ENCODE data around the gene INPP5A. TPM values are rescaled to one million over a fixed set of nuclear protein-coding genes. Genes with fewer than 3 reads are reported as not detected.
A peak's percentile ranks its signal among the peaks of the same experiment; 100 is the strongest.
"Not testable (repeated sequence)": the region's sequence is repeated elsewhere in the genome, so short reads cannot be mapped to it uniquely, and the experiment has no call there.

The INPP5A gene
- total RNA-seq, 1 donor = 36.8 TPM

DNA sequence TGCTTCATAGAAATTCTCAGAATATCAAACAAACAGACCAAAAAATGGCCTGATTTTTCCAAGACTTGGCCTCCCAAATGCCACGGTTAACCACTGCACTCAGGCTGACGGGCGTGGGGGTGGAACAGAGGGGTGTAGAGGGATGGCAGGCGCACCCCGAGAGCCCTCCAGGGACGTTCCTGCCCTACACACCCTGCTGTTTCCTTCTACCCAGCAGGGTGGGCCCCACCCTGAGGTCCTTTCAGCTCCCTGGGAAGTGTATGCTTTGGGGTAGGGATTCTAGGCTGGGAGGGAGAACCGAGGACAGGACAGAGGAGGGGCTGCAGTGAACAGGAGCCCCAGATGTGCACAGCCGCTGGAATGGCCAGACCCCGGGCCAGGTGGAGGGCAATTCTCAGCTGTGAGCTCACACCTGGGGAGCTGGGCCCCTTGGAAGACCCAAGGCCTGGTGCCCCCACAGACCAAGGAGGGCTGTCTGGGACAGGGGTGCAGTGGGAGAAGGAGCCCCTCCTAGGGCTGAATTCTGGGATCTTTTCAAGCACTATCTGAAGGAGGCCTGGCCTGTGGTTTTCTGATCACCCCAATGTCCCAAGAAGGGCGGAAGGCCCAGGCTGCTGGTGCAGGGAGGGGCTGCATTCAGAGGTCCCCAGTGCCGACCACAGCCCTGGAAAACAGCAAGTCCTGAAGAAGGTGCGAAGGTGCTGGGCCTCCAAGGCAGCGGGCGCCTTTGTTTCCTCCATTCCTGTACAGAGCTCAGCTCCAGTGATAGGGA, 32.9 kb upstream of the INPP5A start:
- H3K4me3 ChIP-seq (ENCODE audit: low read depth, low read length) = no peak overlapping the region
- DNase-seq (ENCODE audit: low read depth) = no peak
- TF ChIP-seq, protein P1, sequence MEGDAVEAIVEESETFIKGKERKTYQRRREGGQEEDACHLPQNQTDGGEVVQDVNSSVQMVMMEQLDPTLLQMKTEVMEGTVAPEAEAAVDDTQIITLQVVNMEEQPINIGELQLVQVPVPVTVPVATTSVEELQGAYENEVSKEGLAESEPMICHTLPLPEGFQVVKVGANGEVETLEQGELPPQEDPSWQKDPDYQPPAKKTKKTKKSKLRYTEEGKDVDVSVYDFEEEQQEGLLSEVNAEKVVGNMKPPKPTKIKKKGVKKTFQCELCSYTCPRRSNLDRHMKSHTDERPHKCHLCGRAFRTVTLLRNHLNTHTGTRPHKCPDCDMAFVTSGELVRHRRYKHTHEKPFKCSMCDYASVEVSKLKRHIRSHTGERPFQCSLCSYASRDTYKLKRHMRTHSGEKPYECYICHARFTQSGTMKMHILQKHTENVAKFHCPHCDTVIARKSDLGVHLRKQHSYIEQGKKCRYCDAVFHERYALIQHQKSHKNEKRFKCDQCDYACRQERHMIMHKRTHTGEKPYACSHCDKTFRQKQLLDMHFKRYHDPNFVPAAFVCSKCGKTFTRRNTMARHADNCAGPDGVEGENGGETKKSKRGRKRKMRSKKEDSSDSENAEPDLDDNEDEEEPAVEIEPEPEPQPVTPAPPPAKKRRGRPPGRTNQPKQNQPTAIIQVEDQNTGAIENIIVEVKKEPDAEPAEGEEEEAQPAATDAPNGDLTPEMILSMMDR (IDR thresholded peaks at IDR 0.05; ENCODE audit: insufficient read depth, low read length) = no peak

DNA sequence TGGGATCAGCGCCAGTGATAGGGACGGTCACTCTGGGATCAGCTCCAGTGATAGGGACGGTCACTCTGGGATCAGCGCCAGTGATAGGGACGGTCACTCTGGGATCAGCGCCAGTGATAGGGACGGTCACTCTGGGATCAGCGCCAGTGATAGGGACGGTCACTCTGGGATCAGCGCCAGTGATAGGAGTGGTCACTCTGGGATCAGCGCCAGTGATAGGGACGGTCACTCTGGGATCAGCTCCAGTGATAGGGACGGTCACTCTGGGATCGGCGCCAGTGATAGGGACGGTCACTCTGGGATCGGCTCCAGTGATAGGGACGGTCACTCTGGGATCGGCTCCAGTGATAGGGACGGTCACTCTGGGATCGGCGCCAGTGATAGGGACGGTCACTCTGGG, 32.0 kb upstream of the INPP5A start:
- not testable (repeated sequence) for H3K4me3 ChIP-seq (ENCODE audit: low read depth, low read length); DNase-seq (ENCODE audit: low read depth)

DNA sequence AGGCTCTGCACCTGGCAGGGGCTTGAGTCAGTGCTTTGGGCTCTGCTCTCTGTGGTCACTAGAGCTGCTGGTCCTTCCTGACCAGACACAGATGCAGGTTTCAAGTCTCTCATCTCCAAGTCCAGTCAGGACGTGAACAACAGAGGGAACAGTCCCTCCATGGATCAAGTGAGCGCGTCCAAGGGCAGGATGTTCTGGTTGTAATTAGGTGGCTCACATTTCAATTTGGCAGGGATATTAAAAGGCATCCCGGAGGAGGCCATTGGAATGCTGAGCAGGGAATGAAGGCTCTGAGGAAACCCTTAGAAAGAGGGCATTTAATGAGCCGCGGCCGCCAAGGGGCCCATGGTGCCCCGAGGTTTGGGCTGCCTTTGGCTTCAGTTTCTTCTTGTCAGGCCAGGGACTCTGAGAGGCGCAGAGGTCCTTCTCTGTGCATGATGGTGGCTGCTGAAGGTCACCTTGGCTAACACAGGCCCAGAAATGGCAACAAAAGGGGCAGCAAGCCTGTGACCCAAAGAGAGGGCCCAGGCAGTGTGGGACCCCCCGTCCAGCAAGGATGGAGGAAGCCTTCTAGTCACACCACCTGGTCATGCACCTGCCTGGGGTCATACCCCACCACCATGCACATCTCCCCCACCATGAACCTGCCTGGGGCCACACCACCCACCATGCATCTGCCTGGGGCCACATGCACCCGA, 30.7 kb upstream of the INPP5A start:
- peak; percentile 76 for DNase-seq (ENCODE audit: low read depth)
- no peak overlapping the region for H3K4me3 ChIP-seq (ENCODE audit: low read depth, low read length)
- TF ChIP-seq, protein P1 (IDR thresholded peaks at IDR 0.05; ENCODE audit: insufficient read depth, low read length) = no peak

DNA sequence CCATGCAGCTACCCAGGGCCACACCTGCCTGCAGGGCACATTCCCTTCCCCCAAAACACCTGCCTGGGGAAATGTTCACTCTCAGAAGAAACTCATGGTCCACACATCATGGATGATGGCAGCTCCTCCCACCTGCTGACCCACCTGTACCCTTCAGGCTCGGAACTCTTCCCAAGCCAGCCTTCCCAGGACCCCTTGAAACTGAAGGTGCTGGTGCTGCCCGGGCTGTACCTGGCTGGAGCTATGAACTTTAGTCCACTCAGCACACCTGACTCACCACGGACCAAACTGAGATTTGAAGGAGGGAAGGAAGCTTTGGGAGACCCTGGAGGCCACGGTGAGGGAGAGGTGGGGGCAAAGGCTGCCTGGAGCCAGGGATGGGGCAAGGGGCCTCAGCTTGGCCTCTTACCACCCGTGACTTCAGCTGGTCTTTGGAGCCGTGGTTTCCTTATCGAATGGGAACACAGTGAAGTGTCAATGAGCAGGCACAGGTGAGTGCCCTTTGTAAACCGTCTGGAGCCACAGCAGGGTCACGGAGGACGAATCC, 30.1 kb upstream of the INPP5A start:
- TF ChIP-seq, protein P1 (IDR thresholded peaks at IDR 0.05; ENCODE audit: insufficient read depth, low read length) = no peak
- DNase-seq (ENCODE audit: low read depth) = no peak
- H3K4me3 ChIP-seq (ENCODE audit: low read depth, low read length) = no peak overlapping the region

DNA sequence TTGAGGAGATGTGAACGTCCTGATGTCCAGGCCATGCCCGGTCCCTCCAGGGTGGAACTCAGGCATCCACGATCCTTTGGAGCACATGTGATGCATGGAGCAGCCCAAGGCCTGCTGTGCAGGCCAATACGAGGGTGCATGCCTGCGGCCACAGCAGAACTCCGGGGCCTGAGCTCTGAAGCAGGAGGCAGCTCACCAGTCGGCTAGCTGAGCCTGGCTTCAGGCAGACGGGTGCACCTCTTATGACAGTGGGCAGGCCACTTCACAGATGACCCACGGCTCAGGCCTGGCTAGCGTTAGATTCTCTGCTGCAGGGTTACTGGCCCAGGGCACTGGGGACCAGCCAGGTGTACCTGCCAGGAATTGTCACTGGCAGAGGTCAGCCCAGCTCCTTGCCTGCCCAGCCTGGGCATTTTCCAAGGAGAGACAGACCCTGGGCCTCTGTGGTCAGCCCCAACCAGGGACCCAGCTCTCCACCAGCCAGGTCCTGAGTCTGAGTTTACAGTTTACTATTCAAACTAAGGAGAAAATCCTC, 29.6 kb upstream of the INPP5A start:
- TF ChIP-seq, protein P1 (IDR thresholded peaks at IDR 0.05; ENCODE audit: insufficient read depth, low read length) = no peak
- no peak for DNase-seq (ENCODE audit: low read depth)
- no peak overlapping the region for H3K4me3 ChIP-seq (ENCODE audit: low read depth, low read length)

DNA sequence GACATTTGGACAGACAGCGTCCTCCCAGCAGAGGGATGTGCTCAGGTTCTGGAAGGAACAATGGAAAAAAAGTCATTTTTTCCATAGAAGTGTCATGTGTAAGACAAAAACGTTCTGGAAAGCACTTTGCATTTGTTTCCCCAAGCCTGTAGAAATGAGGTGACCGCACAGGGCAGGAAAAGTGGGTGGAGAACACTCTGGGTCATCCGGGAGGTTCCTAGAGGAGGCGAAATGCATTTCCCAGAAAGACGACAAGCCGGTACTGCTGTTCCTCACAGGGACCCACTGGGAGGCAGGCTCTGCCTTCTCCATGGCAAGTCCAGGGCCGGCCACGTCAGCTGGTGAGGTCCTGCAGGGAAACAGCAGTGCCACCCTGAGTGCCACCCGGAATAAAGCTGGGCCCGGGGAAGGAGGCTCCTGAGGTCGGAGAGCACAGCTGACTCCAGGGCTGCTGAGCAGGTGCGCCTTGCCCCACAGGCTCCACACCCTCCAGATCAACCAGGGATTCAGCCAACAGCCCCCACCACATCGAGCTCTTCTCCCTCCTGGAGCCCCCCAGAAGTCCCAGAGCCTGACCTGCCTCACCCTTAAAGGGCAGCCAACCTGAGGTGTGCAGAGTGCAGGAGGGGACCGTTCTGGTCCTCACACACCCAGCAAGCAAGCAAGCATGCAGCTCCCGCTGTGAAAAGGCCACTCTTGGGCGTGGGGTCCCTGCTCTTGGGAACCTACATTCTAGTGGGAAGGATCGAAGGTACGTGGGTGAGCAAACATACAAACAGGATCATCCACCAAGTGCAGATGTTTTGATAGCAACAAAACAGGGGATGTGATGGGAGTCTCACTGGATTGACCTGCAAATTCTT, 28.8 kb upstream of the INPP5A start:
- DNase-seq (ENCODE audit: low read depth) = no peak
- TF ChIP-seq, protein P1 (IDR thresholded peaks at IDR 0.05; ENCODE audit: insufficient read depth, low read length) = no peak
- H3K4me3 ChIP-seq (ENCODE audit: low read depth, low read length) = no peak overlapping the region

All from fibroblast of the aortic adventitia (primary cell).